NCI-H82 (cell line): Measurements from ENCODE around the gene PLXND1.

Experiments used
- DNase-seq: peaks from one replicate; lab custom pipeline; 2025; lab: John Stamatoyannopoulos, UW

PLXND1 gene

GRCh38 chr3:129561619-129562248, 44.7 kb downstream of the PLXND1 start:
- no peak for DNase-seq

- DNase-seq = peak; percentile 57
These were observed 45.4 kb downstream of the PLXND1 start for GRCh38 chr3:129560911-129561594.

- DNase-seq = peak; percentile 45
These were observed 46.1 kb downstream of the PLXND1 start for GRCh38 chr3:129560269-129560787.

GRCh38 chr3:129559565-129560079, 46.9 kb downstream of the PLXND1 start:
- DNase-seq = no peak

GRCh38 chr3:129558772-129559564, 47.5 kb downstream of the PLXND1 start:
- peak; percentile 24 for DNase-seq

GRCh38 chr3:129558081-129558771, 48.2 kb downstream of the PLXND1 start:
- DNase-seq = no peak

GRCh38 chr3:129557548-129557894, 49.0 kb downstream of the PLXND1 start:
- DNase-seq = no peak

- no peak for DNase-seq
These were observed 49.5 kb downstream of the PLXND1 start for GRCh38 chr3:129556890-129557547.

- DNase-seq = no peak
These were observed 50.1 kb downstream of the PLXND1 start for GRCh38 chr3:129556358-129556695.

- no peak for DNase-seq
These were observed 50.7 kb downstream of the PLXND1 start for GRCh38 chr3:129555616-129556357.

- DNase-seq = no peak
These were observed 51.3 kb downstream of the PLXND1 start for GRCh38 chr3:129555153-129555550.

- no peak for DNase-seq
These were observed 51.9 kb downstream of the PLXND1 start for GRCh38 chr3:129554356-129555152.

GRCh38 chr3:129553719-129554118, 52.8 kb downstream of the PLXND1 start:
- no peak for DNase-seq

- no peak for DNase-seq
These were observed 53.3 kb downstream of the PLXND1 start for GRCh38 chr3:129553171-129553570.

- no peak for DNase-seq
These were observed 54.0 kb downstream of the PLXND1 start for GRCh38 chr3:129552287-129553050.

GRCh38 chr3:129549805-129550204, 56.7 kb downstream of the PLXND1 start:
- DNase-seq = no peak

- DNase-seq = no peak
These were observed 57.3 kb downstream of the PLXND1 start for GRCh38 chr3:129549006-129549800.
